K562 (cell line): ENCODE measurements around the gene KLRC4. TPM values are rescaled to one million over a fixed set of nuclear protein-coding genes. Genes with fewer than 3 reads are reported as not detected.

Source experiments
- CBX2 ChIP-seq: fragments of 200-600 bp; sonication (generic); IDR thresholded peaks from one replicate; pipeline ENCODE4 v1.6.1; 2012; ENCODE audit warnings: mild to moderate bottlenecking, low read length, inconsistent platforms; ENCODE audit not compliant: insufficient read depth, poor library complexity, severe bottlenecking
- FOXK1 ChIP-seq: sonication (generic); formaldehyde crosslinking; IDR thresholded peaks from 2 replicates; pipeline ENCODE4 v1.8.0; 2022; ENCODE audit warnings: missing genetic modification reagents, mild to moderate bottlenecking, borderline replicate concordance
- MCM5 ChIP-seq: fragments of 450-650 bp; IDR thresholded peaks from 2 replicates; pipeline ENCODE4 v1.6.1; 2016; ENCODE audit warnings: low read depth
- ZNF143 ChIP-seq: sonication (generic); formaldehyde crosslinking; IDR thresholded peaks from 2 replicates; pipeline ENCODE4 v1.9.0; 2022; ENCODE audit warnings: mild to moderate bottlenecking, missing genetic modification reagents
- polyA plus RNA-seq, 8 experiments: library from polyadenylated mRNA; depleted of rRNA in 4 of 8; stranded (reverse) in 5 of 8; unstranded in 3 of 8; fragments of >200 nt; fragmentation: Nextera tagmentation in 2 of 8; fragmentation: Illumina TruSeq in 1 of 8; extraction: Ambion mirVana in 2 of 8; extraction: Trizol in 1 of 8; gene quantifications; 2 replicates each; pipeline versions ENCODE4 v1.2.1 to v1.2.3, GENCODE V29; 2011 to 2014; ENCODE audit warnings: inconsistent platforms in 1 of 8, missing spikeins in 1 of 8
- total RNA-seq, 7 experiments: library from RNA; depleted of rRNA in 6 of 7; stranded (reverse); fragments of >200 nt in 6 of 7; fragmentation: Illumina TruSeq in 2 of 7; extraction: Trizol in 2 of 7; gene quantifications; 2 replicates each; pipeline versions ENCODE4 v1.2.1 to v1.2.3, GENCODE V29; 2011 to 2021; ENCODE audit warnings: low replicate concordance in 1 of 7
- TF ChIP-seq, protein P1 (sequence below): fragments of 450-650 bp; IDR thresholded peaks from 2 replicates; pipeline ENCODE4 v1.6.1; 2017; ENCODE audit warnings: antibody characterized with exemption, mild to moderate bottlenecking
- TF ChIP-seq, protein P2 (sequence below), 2 experiments: fragments of 450-650 bp; formaldehyde crosslinking in 1 of 2; IDR thresholded peaks; 2 replicates each; pipeline versions ENCODE4 v1.4.0 to v1.6.1; 2014 to 2020; ENCODE audit warnings: mild to moderate bottlenecking in 2 of 2, borderline replicate concordance in 1 of 2, low read depth in 1 of 2

The KLRC4 gene
- total and polyA plus RNA-seq, 9 of the 15 experiments (the other 6 are each of a cell fraction or from before 2014, with no cell fraction given) = 0.17 TPM; not detected in 8

DNA sequence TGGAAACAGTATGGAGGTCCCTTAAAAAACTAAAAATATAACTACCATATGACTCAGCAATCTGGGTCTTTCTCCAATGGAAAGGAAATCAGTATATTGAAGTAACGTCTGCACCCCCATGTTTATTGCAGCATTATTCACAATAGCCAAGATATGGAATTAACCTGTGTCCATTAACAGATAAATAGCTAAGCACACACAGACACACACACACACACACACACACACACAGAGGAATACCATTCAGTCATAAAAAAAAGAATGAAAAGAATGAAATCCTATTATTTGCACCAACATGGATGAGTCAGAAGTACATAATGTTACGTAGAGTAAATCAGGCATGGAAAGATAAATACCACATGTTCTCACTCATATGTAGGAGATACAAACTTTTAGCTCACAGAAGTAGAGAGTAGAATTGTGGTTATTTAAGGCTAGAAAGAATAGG, 24.4 kb downstream of the KLRC4 start (continued):
- TF ChIP-seq, protein P1, sequence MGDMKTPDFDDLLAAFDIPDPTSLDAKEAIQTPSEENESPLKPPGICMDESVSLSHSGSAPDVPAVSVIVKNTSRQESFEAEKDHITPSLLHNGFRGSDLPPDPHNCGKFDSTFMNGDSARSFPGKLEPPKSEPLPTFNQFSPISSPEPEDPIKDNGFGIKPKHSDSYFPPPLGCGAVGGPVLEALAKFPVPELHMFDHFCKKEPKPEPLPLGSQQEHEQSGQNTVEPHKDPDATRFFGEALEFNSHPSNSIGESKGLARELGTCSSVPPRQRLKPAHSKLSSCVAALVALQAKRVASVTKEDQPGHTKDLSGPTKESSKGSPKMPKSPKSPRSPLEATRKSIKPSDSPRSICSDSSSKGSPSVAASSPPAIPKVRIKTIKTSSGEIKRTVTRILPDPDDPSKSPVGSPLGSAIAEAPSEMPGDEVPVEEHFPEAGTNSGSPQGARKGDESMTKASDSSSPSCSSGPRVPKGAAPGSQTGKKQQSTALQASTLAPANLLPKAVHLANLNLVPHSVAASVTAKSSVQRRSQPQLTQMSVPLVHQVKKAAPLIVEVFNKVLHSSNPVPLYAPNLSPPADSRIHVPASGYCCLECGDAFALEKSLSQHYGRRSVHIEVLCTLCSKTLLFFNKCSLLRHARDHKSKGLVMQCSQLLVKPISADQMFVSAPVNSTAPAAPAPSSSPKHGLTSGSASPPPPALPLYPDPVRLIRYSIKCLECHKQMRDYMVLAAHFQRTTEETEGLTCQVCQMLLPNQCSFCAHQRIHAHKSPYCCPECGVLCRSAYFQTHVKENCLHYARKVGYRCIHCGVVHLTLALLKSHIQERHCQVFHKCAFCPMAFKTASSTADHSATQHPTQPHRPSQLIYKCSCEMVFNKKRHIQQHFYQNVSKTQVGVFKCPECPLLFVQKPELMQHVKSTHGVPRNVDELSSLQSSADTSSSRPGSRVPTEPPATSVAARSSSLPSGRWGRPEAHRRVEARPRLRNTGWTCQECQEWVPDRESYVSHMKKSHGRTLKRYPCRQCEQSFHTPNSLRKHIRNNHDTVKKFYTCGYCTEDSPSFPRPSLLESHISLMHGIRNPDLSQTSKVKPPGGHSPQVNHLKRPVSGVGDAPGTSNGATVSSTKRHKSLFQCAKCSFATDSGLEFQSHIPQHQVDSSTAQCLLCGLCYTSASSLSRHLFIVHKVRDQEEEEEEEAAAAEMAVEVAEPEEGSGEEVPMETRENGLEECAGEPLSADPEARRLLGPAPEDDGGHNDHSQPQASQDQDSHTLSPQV = no peak
- TF ChIP-seq, protein P2, sequence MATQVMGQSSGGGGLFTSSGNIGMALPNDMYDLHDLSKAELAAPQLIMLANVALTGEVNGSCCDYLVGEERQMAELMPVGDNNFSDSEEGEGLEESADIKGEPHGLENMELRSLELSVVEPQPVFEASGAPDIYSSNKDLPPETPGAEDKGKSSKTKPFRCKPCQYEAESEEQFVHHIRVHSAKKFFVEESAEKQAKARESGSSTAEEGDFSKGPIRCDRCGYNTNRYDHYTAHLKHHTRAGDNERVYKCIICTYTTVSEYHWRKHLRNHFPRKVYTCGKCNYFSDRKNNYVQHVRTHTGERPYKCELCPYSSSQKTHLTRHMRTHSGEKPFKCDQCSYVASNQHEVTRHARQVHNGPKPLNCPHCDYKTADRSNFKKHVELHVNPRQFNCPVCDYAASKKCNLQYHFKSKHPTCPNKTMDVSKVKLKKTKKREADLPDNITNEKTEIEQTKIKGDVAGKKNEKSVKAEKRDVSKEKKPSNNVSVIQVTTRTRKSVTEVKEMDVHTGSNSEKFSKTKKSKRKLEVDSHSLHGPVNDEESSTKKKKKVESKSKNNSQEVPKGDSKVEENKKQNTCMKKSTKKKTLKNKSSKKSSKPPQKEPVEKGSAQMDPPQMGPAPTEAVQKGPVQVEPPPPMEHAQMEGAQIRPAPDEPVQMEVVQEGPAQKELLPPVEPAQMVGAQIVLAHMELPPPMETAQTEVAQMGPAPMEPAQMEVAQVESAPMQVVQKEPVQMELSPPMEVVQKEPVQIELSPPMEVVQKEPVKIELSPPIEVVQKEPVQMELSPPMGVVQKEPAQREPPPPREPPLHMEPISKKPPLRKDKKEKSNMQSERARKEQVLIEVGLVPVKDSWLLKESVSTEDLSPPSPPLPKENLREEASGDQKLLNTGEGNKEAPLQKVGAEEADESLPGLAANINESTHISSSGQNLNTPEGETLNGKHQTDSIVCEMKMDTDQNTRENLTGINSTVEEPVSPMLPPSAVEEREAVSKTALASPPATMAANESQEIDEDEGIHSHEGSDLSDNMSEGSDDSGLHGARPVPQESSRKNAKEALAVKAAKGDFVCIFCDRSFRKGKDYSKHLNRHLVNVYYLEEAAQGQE (IDR thresholded peaks at IDR 0.05; ENCODE audit: borderline replicate concordance) = no peak
- TF ChIP-seq, protein P2 (CRISPR knock-in tag; IDR thresholded peaks at IDR 0.05; ENCODE audit: low read depth) = no peak
- no peak for TF ChIP-seq ZNF143 (CRISPR knock-in tag)
- TF ChIP-seq CBX2 = no peak
- TF ChIP-seq FOXK1 (CRISPR knock-in tag) = no peak
- TF ChIP-seq MCM5 = no peak
